Stimulated activated CD4-positive, alpha-beta T cell treated with anti-CD3 and anti-CD28 coated beads, Interleukin-1b, Interleukin-23, amount 100 ng/mL, for 4 hours (primary cell): Measurements from ENCODE around the gene SLC12A6.
A peak's percentile ranks its signal among the peaks of the same experiment; 100 is the strongest.
"Not testable (repeated sequence)": the region's sequence is repeated elsewhere in the genome, so short reads cannot be mapped to it uniquely, and the experiment has no call there.

ENCODE experiments used
- DNase-seq, 2 donors: peaks; one replicate each; pipeline ENCODE4 v3.0.0-alpha.2; 2020; ENCODE audit warnings: low read depth in 2 of 2

SLC12A6 gene

DNA sequence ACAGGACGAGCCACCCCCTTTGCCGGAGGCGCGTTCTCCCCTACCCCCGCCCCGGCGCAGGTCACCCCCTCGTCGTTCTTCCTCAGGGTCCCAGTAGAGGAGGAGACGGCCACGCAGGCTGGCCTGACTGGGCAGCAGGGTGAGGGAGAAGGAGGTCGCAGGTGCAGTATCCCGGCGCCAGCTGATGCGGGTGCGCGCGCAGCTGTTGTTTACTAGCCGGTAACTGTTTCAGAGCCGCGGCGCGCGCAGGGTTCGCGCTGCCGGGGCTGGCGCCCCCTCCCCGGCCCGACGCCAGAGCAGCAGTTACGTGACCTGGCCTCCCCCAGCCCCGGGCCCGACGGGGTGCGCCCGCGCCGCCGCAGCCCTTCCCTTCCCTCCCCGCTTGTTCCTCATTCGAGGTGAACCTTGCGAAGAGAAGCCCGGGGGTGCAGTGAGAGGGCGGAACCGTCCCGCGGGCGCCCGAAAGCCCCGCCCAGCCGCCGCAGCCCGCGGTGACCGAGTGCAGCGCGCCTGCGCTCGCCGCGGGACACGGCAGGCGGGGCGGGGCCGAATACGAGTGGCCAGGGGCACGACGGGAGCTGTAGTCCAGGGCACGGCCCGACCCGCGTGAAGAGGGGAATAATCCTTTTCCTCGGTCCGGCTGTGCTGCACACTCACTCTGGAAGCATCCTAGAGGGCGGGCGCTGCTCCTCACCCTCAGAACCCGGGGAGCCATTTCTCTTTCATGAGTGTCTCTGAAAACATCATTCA lies at the start of gene SLC12A6:
Gene SLC12A6, minus strand, starts transcription at position 225 of the 750 bp plus-strand sequence. CDS start 1,101 bp downstream, outside the sequence.
- peak; percentile 82 to 90 for DNase-seq

- not testable (repeated sequence) for DNase-seq
These were observed 44.4 kb upstream of the SLC12A6 start for GRCh38 chr15:34381829-34382521.

- DNase-seq: not testable (repeated sequence)
These were observed 42.9 kb upstream of the SLC12A6 start for GRCh38 chr15:34380491-34380890.

- DNase-seq: no peak
These were observed 39.3 kb upstream of the SLC12A6 start for GRCh38 chr15:34376856-34377255.

DNA sequence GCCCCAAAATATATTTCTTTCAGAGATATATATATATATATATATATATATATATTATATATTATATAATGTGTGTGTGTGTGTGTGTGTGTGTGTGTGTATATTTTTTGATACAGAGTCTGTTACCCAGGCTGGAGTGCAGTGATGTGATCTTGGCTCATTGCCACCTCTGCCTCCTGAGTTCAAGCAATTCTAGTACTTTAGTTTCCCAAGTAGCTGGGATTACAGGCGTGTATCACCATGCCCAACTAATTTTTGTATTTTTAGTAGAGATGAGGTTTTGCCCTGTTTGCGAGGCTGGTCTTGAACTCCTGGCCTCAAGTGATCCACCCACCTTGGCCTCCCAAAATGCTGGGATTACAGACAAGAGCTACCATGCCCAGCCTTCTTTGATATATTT lies 38.0 kb upstream of the SLC12A6 start:
- DNase-seq: not testable (repeated sequence)

DNA sequence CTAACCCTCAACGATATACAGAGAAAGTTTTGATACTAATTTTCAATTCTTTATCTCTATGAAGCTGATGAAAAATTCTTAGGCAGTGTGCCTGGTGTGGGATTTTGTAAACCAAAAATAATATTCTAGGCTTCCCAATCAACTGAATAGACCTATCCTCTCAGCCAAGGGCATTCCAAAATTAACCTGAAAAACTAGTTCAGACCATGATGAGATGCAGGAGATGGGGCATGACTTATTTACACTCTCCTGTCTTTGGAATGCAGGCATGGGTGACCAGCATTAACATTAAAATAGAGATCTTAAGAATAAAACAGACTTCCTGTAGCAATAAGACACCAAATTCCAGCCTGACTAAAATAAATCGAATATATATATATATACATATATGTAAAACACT lies 37.2 kb upstream of the SLC12A6 start:
- DNase-seq: no peak

- DNase-seq: no peak
These were observed 36.4 kb upstream of the SLC12A6 start for GRCh38 chr15:34373951-34374350.

- DNase-seq: no peak
These were observed 33.1 kb upstream of the SLC12A6 start for GRCh38 chr15:34370643-34371042.

DNA sequence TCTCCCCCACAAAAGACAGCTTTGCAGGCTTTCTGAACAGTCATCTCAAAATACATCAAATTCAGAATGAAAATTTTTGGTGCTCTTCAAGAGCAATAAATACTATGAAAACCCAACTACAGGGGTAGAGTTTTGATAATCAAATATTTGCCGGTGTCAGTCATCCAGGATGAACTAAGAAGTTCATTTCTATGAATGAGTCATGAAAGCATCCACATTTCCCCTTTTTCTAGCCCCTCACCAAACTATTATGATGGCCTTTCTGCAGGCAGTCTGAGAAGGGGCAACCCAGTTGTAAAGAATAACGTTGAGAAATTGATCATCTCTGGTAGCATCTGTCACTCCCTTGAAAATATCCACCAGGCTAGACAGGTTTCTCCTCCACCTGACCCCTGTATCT lies 32.5 kb upstream of the SLC12A6 start:
- DNase-seq: no peak

GRCh38 chr15:34367101-34368081 lies 29.8 kb upstream of the SLC12A6 start, which contains the start of gene LPCAT4:
LPCAT4 (minus strand) TSS chr15:34367196; CDS start chr15:34367100, 96 bp downstream.
- peak; percentile 80 to 82 for DNase-seq

GRCh38 chr15:34366271-34367065 lies 28.9 kb upstream of the SLC12A6 start:
- peak; percentile 5 to 22 for DNase-seq

- DNase-seq: no peak
These were observed 28.3 kb upstream of the SLC12A6 start for GRCh38 chr15:34365836-34366235.

GRCh38 chr15:34365091-34365825 lies 27.7 kb upstream of the SLC12A6 start:
- no peak for DNase-seq

DNA sequence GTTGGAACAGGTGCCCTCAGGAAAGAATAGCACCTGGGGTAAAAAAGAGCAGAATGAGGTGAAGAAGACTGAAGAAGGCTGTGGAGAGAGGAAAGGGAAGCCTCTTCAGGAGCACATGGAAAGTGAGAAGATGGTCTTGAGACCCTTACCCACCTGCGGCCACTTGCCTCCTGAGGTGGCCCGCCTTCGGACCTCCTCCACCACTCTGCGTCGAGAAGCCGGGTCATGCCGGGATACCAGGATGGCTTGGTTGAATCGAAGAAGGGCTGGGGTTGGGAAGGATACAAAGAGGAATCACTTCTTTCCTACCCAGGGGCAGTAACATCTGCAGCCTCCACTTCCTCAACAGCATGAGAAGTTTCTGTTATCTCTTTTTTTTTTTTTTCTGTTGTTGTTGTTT lies 26.5 kb upstream of the SLC12A6 start:
- DNase-seq: no peak

- no peak for DNase-seq
These were observed 24.6 kb upstream of the SLC12A6 start for GRCh38 chr15:34362047-34362773.

GRCh38 chr15:34361278-34361677 lies 23.7 kb upstream of the SLC12A6 start:
- no peak for DNase-seq

- DNase-seq: no peak
These were observed 22.7 kb upstream of the SLC12A6 start for GRCh38 chr15:34360298-34360697.

DNA sequence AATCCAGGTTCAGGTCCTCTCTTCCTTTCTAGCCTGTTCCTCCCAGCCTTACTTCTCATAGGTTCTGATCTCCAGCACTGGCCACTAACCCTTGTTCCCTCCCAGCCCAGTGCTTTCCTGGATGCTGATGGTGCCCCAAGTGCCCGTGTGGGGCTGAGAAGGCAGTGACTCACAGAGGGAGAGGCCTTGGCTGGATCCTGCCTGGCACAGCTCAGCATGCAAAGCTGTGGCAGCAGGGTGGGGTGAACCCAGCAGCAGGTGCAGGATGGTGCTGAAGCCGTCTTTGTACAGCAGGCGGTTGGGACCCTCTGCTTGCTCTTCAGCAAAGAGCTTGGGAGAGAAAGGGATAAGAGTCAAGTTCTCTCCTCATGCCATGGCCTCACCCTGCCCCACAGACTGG lies 21.8 kb upstream of the SLC12A6 start:
- DNase-seq: no peak

GRCh38 chr15:34358948-34359347 lies 21.4 kb upstream of the SLC12A6 start:
- DNase-seq: no peak

DNA sequence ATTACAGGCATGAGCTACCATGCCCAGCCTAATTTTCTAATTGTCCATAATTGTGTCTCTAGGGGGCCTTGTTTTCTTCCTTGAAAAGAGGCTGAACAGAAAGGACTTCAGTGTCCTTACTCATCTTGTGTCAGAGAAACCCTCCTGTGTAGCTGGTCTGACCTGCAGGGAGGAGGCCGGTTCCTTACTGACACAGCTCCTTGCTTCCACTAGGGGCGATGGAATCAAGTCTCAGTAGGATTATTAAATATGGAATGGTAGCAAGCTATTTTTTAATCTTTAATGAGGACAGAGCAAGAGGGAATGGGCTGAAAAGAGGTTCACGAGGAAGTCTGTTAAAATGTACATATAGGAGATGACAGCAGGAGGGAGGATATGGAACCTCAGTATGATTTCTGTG lies 20.8 kb upstream of the SLC12A6 start:
- no peak for DNase-seq
